Stimulated activated CD8-positive, alpha-beta memory T cell treated with anti-CD3 and anti-CD28 coated beads, Interleukin-4, amount 100 ng/mL, for 48 hours (primary cell): ENCODE measurements around the gene NSMCE1.
"Not testable (repeated sequence)": the region's sequence is repeated elsewhere in the genome, so short reads cannot be mapped to it uniquely, and the experiment has no call there.

Experiments
- DNase-seq: peaks from one replicate; pipeline ENCODE4 v3.0.0-alpha.2; 2020

The NSMCE1 gene

GRCh38 chr16:27269300-27270150, 953 bp upstream of the NSMCE1 start:
- DNase-seq, result peak; percentile 20

DNA sequence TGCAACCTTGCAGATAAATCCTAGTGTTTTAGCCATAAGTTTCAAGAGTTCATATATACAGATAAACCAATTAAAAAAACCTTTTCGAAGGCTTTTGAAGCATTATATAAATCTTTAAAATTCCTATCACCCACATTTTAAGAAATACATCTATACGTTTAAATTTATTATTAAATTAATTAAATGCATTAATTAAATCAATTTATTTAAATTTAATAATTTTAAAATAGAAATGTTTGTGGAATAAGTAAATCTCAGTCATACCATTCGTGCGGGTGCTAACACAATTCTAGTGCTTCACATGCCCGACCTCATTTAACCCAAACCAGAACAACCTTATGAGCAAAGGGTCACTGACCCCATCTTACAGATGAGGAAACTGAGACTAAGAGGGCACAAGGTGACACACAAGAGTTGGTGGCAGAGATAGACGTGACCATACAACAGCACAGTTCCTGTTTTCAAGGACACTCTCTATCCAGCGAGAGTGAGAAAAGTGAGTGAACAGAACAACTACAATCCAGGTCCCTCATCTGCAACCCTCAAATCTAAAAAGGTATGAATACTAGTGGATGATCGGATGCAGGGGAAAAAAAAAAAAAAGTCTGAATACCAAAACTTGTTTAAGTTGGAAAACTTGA, 1.4 kb downstream of the NSMCE1 start:
- DNase-seq, result peak; percentile 24

GRCh38 chr16:27265982-27266381, 2.6 kb downstream of the NSMCE1 start:
- no peak for DNase-seq

GRCh38 chr16:27264151-27264550, 4.4 kb downstream of the NSMCE1 start:
- DNase-seq, result no peak

DNA sequence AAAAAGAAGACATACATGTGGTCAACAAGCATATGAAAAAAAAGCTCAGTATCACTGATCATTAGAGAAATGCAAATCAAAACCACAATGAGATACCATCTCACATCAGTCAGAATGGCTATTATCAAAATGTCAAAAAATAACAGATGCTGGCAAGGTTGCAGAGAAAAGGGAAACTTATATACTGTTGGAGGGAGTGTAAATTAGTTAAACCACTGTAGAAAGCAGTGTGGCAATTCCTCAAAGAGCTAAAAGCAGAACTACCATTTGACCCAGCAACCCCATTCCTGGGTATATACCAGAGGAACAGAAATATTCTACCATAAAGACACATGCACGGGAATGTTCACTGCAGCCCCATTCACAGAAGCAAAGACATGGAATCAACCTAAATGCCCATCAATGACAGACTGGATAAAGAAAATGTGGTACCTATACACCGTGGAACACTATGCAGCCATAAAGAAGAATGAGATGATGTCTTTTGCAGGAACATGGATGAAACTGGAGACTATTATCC, 5.6 kb downstream of the NSMCE1 start:
- DNase-seq, result not testable (repeated sequence)

- DNase-seq, result no peak
These were observed 8.9 kb downstream of the NSMCE1 start for GRCh38 chr16:27259710-27260109.

DNA sequence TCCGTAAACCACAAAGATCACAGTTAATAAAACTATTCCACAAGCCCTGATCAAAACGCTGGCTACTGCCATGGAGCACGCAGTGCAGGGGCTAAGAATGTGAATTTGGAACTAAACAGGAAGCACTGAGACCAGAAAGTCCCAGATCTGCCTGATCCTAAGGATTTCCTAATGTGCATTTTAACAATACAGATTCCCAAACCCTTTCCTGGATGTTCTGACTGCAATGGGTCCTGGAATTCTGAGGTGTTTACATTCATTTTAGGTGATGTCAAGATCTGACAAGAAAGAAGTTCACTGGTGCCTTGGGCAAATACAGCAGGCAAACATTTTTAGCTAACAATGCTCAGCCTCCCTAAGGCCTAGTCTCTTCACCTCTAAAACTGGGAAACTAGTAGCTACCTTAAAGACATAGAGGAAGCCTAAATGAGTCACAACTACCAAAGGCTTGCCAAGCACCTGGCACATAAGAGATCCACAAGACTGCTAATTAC, 10.3 kb downstream of the NSMCE1 start:
- no peak for DNase-seq

GRCh38 chr16:27257271-27257670, 11.3 kb downstream of the NSMCE1 start:
- DNase-seq, result no peak

- no peak for DNase-seq
These were observed 11.7 kb downstream of the NSMCE1 start for GRCh38 chr16:27256861-27257260.

DNA sequence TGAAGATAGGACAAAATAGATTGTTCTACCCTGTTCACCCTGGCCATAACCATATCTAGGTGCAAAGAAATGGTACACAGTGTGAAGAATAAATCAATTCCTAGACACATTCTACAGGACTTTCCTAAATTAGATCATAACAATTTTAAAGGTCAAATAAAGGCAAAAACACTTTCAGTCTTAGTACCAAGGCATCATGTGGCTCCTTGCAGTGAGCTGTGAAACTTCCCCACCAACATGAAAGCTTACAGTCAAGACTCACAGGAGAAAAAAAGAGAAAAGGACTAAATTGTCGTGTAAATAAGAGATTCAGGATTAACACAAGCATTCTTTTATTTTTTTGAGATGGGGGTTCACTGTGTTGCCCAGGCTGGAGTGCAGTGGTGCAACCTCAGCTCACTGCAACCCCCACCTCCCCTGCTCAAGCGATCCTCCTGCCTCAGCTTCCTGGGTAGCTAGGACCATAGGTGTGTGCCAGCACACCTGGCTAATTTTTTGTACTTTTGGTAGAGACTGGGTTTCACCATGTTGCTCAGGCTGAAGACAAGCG, 14.2 kb downstream of the NSMCE1 start:
- no peak for DNase-seq

GRCh38 chr16:27253526-27253930, 15.0 kb downstream of the NSMCE1 start:
- DNase-seq, result no peak

GRCh38 chr16:27252206-27252585, 16.4 kb downstream of the NSMCE1 start:
- no peak for DNase-seq

GRCh38 chr16:27251541-27252205, 16.9 kb downstream of the NSMCE1 start:
- DNase-seq, result no peak

- not testable (repeated sequence) for DNase-seq
These were observed 19.7 kb downstream of the NSMCE1 start for GRCh38 chr16:27248886-27249285.

DNA sequence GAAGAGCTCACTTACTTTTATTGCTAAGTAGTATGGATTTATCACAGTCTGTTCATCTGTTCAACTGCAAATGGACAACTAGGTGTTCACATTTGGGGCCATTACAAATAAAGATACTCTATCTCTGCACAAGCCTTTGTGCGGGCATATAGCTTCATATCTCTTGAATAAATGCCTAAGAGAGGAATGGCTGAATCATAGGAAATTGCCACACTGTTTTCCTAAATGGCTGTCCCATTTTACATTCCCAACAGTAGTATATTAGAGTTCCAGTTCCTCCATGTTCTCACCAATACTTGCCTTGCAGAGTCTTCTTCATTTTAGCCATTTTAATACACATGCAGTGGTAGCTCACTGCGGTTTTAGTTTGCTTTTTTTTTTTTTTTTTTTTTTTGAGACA, 20.5 kb downstream of the NSMCE1 start:
- no peak for DNase-seq

- not testable (repeated sequence) for DNase-seq
These were observed 21.5 kb downstream of the NSMCE1 start for GRCh38 chr16:27247076-27247475.

DNA sequence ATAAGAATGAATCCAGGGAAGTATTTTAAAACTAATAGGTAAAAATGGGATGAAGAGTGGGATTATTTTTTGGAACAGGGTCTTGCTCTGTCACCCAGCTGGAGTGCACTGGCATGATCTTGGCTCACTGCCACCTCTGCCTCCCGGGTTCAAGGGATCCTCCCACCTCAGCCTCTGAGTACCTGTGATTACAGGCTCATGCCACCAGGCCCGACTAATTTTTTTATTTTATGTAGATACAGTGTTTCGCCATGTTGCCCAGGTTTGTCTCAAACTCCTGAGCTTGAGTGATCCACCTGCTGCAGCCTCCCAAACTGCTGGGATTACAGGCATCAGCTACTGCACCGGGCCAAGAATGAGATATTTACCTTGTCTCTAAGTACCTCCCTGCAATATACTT, 22.1 kb downstream of the NSMCE1 start:
- peak; percentile 34 for DNase-seq

DNA sequence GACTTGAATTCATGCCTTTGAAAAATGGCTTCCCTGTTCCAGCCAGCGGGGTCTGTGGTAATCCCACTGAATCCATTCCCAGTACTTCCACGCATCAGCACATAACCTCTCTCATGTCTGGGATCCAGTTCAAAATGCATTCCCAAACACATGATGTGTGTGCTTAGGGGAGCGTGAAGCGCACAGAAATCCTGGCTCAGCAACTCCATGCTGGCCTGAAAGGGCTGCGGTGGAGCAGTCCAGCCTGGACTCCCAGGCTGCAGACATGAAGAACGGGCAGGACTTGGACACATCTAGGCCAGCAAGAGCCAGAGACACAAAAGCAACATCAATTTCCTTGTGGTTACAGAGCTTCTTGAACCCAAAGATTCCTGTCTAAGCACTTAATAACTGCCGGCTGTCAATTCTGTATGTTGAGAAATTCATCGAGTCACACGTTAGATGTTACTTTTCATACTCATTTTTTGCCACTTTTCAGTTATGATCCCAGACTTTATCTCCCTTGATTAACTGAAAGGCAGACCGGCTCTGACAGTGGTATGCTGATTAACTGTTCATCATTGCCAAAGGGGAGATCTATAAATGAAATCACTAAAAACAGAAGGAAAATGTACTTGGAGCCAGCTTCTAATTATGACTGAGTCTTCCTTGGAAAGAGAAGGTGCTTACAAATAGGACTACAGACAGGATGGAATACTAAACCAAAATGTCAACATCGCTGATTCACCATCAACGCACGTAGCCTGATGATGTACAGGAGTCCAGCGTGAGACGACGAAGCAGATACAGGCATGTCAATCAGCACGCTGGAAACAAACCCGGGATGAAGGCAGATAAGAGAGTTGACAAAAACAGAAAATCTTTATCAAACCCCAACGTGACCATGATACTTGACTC, 23.0 kb downstream of the NSMCE1 start:
- peak; percentile 77 for DNase-seq

DNA sequence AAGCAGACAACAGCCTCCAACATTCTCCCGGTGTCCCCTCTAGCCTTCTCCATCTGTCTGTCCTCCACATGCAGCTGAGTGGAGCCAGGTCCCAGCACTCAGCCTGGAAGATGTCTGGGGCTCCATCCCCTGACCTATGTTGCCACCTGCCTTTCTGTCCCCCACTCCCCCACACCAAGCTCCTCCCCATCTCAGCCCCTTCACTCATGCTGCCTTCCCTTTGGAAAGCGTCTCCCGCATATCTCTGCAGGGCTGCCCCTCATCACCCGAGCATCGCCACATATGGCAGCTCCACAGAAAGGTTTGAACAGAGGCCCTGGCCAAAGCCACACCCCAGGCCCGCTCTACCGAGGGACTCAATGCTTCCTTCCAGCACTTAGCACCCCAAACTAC, 24.2 kb downstream of the NSMCE1 start:
- no peak for DNase-seq

DNA sequence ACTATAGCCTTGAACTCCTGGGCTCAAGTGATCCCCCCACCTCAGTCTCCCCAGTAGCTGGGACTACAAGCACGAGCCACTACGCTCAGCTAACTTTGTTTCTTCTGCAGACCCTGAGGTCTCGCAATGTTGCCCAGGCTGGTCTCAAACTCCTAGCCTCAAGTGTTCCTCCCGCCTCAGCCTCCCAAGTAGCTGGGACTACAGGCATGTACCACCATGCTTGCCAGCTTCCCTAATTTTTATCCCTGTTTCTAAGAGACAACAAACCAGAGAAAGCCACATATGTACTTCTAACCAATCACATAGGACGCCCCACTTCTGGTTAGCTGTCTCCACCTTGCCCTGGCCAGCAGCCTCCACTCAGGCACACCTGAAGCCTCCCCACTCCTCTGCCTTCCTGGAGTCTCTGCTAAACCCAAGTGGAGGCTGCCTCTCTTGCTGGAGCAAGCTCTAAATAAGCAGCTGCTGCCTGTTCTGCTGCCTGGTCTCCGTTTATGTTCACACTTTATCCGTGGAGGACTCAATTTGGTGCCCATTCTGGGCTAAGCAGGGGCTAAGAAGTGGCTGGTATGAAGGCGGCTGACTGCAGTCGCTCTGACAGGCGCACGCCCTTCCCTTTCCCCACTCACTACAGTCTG, 24.7 kb downstream of the NSMCE1 start:
- DNase-seq, result peak; percentile 26

DNA sequence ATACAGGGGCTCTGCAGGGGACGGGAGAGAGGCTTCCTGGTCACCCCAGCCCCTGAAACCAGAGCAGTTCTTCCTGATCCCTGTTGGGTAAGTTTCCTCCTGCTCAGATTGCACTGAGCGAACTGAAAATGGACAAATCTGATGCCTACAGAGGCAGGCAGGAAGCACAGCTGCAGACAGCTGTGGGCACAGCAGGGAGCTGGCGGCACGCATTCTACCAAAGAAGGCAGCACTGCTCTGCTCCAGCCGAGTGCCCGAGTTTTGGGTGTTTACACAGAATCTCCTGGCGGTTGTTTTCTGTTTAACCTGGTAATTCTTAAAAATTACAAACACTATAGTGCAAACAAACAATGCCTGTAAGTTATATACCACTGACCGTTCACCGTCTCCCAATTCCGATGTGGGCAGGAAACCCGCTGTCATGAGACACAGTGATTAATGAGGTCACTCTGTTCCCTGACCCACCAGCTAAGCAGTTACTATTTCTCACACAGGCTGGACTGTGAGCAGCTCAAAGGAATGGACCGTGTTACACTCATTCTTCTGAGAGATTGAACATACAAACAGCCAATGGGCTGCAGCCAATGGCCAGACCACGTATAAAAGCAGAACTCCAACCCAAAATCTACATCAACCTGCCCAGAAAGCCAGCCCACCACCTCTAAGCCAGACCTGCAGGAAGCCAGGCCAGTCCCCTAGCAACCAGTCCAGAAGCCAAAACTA, 25.5 kb downstream of the NSMCE1 start:
- DNase-seq, result peak; percentile 45
